ENCODE measurements around the gene TENT5A. TPM values are rescaled to one million over a fixed set of nuclear protein-coding genes. Genes with fewer than 3 reads are reported as not detected.

Gene TENT5A
- total RNA-seq, 1 donor from 2014 or later = 99.0 TPM

- DNase-seq (ENCODE audit: low spot score) = no peak
Measured at GRCh38 chr6:81771097-81771496, 18.6 kb upstream of the TENT5A start.

- no peak for DNase-seq (ENCODE audit: low spot score)
Measured at GRCh38 chr6:81770381-81770780, 17.9 kb upstream of the TENT5A start.

- no peak for DNase-seq (ENCODE audit: low spot score)
Measured at GRCh38 chr6:81769824-81770223, 17.3 kb upstream of the TENT5A start.

GRCh38 chr6:81768150-81768942 lies 15.9 kb upstream of the TENT5A start:
- no peak for DNase-seq (ENCODE audit: low spot score)

GRCh38 chr6:81767163-81767891 lies 14.8 kb upstream of the TENT5A start:
- no peak for DNase-seq (ENCODE audit: low spot score)

GRCh38 chr6:81766482-81767069 lies 14.1 kb upstream of the TENT5A start:
- peak; percentile 86 for DNase-seq (ENCODE audit: low spot score)

GRCh38 chr6:81764531-81764930 lies 12.1 kb upstream of the TENT5A start:
- DNase-seq (ENCODE audit: low spot score) = peak; percentile 90

- DNase-seq (ENCODE audit: low spot score) = no peak
Measured at GRCh38 chr6:81763968-81764367, 11.5 kb upstream of the TENT5A start.

GRCh38 chr6:81763051-81763450 lies 10.6 kb upstream of the TENT5A start:
- DNase-seq (ENCODE audit: low spot score) = peak; percentile 57

GRCh38 chr6:81762606-81763005 lies 10.1 kb upstream of the TENT5A start:
- DNase-seq (ENCODE audit: low spot score) = no peak

- DNase-seq (ENCODE audit: low spot score) = peak; percentile 66
Measured at GRCh38 chr6:81762132-81762531, 9.7 kb upstream of the TENT5A start.

GRCh38 chr6:81761197-81761596 lies 8.7 kb upstream of the TENT5A start:
- DNase-seq (ENCODE audit: low spot score) = peak; percentile 83

- peak; percentile 93 for DNase-seq (ENCODE audit: low spot score)
Measured at GRCh38 chr6:81759782-81760181, 7.3 kb upstream of the TENT5A start.

GRCh38 chr6:81758221-81758620 lies 5.7 kb upstream of the TENT5A start:
- DNase-seq (ENCODE audit: low spot score) = no peak

- no peak for DNase-seq (ENCODE audit: low spot score)
Measured at GRCh38 chr6:81756690-81757089, 4.2 kb upstream of the TENT5A start.

- peak; percentile 81 for DNase-seq (ENCODE audit: low spot score)
Measured at GRCh38 chr6:81755551-81755950, 3.1 kb upstream of the TENT5A start.

GRCh38 chr6:81754906-81755305 lies 2.4 kb upstream of the TENT5A start:
- no peak for DNase-seq (ENCODE audit: low spot score)

GRCh38 chr6:81753711-81754577 lies 1.5 kb upstream of the TENT5A start:
- peak; percentile 76 for DNase-seq (ENCODE audit: low spot score)

GRCh38 chr6:81752921-81753710 lies 635 bp upstream of the TENT5A start:
- peak; percentile 94 for DNase-seq (ENCODE audit: low spot score)

- DNase-seq (ENCODE audit: low spot score) = no peak
Measured at GRCh38 chr6:81751388-81752083, 945 bp downstream of the TENT5A start.
